Glutamatergic neuron (in vitro differentiated cells): ENCODE data around the gene STXBP5. TPM values are rescaled to one million over a fixed set of nuclear protein-coding genes. Genes with fewer than 3 reads are reported as not detected.
"Not testable (repeated sequence)": the region's sequence is repeated elsewhere in the genome, so short reads cannot be mapped to it uniquely, and the experiment has no call there.

Source experiments
- DNase-seq: peaks from one replicate; pipeline ENCODE4 v3.0.0; 2022
- H3K27ac Mint-ChIP-seq: one replicate; pipeline ENCODE4 v1.8.0; 2020; ENCODE audit warnings: mild to moderate bottlenecking, mixed read lengths, inconsistent platforms; ENCODE audit not compliant: unreplicated experiment
- H3K27me3 Mint-ChIP-seq: one replicate; pipeline ENCODE4 v1.8.0; 2020; ENCODE audit warnings: mild to moderate bottlenecking, moderate library complexity, mixed read lengths, inconsistent platforms; ENCODE audit not compliant: unreplicated experiment
- H3K36me3 Mint-ChIP-seq: one replicate; pipeline ENCODE4 v1.8.0; 2020; ENCODE audit warnings: mild to moderate bottlenecking, mixed read lengths, inconsistent platforms; ENCODE audit not compliant: unreplicated experiment
- H3K4me1 Mint-ChIP-seq: one replicate; pipeline ENCODE4 v1.8.0; 2020; ENCODE audit warnings: mild to moderate bottlenecking, low read depth, mixed read lengths, inconsistent platforms; ENCODE audit not compliant: unreplicated experiment
- H3K4me3 Mint-ChIP-seq: one replicate; pipeline ENCODE4 v1.8.0; 2020; ENCODE audit warnings: mild to moderate bottlenecking, mixed read lengths, inconsistent platforms; ENCODE audit not compliant: unreplicated experiment
- H3K9me3 Mint-ChIP-seq: one replicate; pipeline ENCODE4 v1.8.0; 2020; ENCODE audit warnings: mild to moderate bottlenecking, moderate library complexity, mixed read lengths, inconsistent platforms; ENCODE audit not compliant: unreplicated experiment
- total RNA-seq: library from RNA; stranded (reverse); fragmentation: NEBNext Ultra II Directional; extraction: Animal tissue kit (Norgen Biotek cat#: 25700); gene quantifications from one replicate; pipeline ENCODE4 v1.2.1, GENCODE V29; 2021; ENCODE audit not compliant: unreplicated experiment
- TF ChIP-seq, protein P1 (sequence below): fragments of 200-600 bp; sonication (generic); IDR thresholded peaks from one replicate; pipeline ENCODE4 v1.5.0; 2021; ENCODE audit not compliant: partially characterized antibody, unreplicated experiment

STXBP5 gene
- total RNA-seq, 1 donor from 2014 or later: 14.6 TPM

GRCh38 chr6:147378819-147379218, 174.6 kb downstream of the STXBP5 start:
- Mint-ChIP-seq H3K27ac (no peak overlapping the region), H3K4me3 (no peak overlapping the region), H3K27me3 (peaks cover 2% of the 10 kb centered on the region), H3K9me3 (no peaks in the 10 kb centered on the region), H3K4me1 (no peaks in the 10 kb centered on the region), H3K36me3 (peaks cover 6% of the 10 kb centered on the region)
- no peak for DNase-seq
- TF ChIP-seq, protein P1, sequence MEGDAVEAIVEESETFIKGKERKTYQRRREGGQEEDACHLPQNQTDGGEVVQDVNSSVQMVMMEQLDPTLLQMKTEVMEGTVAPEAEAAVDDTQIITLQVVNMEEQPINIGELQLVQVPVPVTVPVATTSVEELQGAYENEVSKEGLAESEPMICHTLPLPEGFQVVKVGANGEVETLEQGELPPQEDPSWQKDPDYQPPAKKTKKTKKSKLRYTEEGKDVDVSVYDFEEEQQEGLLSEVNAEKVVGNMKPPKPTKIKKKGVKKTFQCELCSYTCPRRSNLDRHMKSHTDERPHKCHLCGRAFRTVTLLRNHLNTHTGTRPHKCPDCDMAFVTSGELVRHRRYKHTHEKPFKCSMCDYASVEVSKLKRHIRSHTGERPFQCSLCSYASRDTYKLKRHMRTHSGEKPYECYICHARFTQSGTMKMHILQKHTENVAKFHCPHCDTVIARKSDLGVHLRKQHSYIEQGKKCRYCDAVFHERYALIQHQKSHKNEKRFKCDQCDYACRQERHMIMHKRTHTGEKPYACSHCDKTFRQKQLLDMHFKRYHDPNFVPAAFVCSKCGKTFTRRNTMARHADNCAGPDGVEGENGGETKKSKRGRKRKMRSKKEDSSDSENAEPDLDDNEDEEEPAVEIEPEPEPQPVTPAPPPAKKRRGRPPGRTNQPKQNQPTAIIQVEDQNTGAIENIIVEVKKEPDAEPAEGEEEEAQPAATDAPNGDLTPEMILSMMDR: no peak

DNA sequence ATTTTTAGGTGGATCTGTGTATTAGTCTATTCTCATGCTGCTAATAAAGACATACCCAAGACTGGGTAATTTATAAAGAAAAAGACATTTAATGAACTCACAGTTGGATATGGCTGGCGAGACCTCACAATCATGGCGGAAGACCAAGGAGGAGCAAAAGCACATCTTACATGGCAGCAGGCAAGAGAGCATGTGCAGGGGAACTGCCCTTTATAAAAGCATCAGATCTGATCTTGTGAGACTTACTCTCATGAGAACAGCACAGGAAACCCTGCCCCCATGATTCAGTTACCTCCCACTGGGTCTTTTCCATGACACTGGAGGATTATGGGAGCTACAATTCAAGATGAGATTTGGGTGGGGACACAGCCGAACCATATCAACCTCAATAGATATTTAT, 176.6 kb downstream of the STXBP5 start:
- H3K27ac Mint-ChIP-seq, H3K27me3 Mint-ChIP-seq, H3K4me1 Mint-ChIP-seq, DNase-seq, H3K4me3 Mint-ChIP-seq, H3K36me3 Mint-ChIP-seq, H3K9me3 Mint-ChIP-seq: not testable (repeated sequence)

DNA sequence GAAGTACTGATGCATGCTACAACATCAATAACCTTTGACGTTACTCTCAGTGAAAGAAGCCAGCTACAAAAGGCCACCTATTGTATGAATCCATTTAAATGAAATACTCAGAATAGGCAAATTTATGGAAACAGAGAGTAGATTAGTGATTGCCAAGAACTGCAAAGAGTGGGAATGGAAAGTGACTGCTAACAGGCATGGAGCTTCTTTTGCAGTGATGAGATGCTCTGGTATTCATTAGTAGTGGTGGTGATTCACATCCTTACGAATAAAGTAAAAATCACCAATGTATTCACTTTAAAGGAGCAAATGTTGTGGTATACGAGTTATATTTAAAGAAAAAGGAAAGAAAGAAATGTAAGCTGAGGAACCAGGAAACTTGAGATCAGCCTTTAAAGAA, 177.5 kb downstream of the STXBP5 start:
- no peak overlapping the region for H3K4me3 Mint-ChIP-seq
- no peaks in the 10 kb centered on the region for H3K9me3 Mint-ChIP-seq
- peaks cover 2% of the 10 kb centered on the region for H3K27me3 Mint-ChIP-seq
- TF ChIP-seq, protein P1: no peak
- no peaks in the 10 kb centered on the region for H3K4me1 Mint-ChIP-seq
- H3K27ac Mint-ChIP-seq: no peak overlapping the region
- peaks cover 6% of the 10 kb centered on the region for H3K36me3 Mint-ChIP-seq
- DNase-seq: no peak

- no peaks in the 10 kb centered on the region for H3K9me3 Mint-ChIP-seq
- H3K4me3 Mint-ChIP-seq: no peak overlapping the region
- no peak for DNase-seq
- H3K36me3 Mint-ChIP-seq: peaks cover 6% of the 10 kb centered on the region
- no peak overlapping the region for H3K27ac Mint-ChIP-seq
- TF ChIP-seq, protein P1: peak; percentile 63
- no peaks in the 10 kb centered on the region for H3K4me1 Mint-ChIP-seq
- H3K27me3 Mint-ChIP-seq: peaks cover 2% of the 10 kb centered on the region
These were observed 178.8 kb downstream of the STXBP5 start for GRCh38 chr6:147382945-147383554.

- Mint-ChIP-seq H3K27ac (no peak overlapping the region), H3K27me3 (peaks cover 2% of the 10 kb centered on the region), H3K4me1 (no peaks in the 10 kb centered on the region), H3K4me3 (no peak overlapping the region), H3K9me3 (no peaks in the 10 kb centered on the region), H3K36me3 (peaks cover 6% of the 10 kb centered on the region)
- DNase-seq: no peak
- TF ChIP-seq, protein P1: no peak
These were observed 179.8 kb downstream of the STXBP5 start for GRCh38 chr6:147384029-147384428.
